GM12864 (cell line): ENCODE measurements around the gene NUP210.
A peak's percentile ranks its signal among the peaks of the same experiment; 100 is the strongest.

ENCODE experiments used
- DNase-seq: peaks from one replicate; pipeline ENCODE4 v3.0.0-alpha.2; 2011; ENCODE audit warnings: low read depth
- H3K4me3 ChIP-seq: 2 replicates; pipeline ENCODE4 v1.5.1; 2011; ENCODE audit warnings: mild to moderate bottlenecking, low read depth, low read length, control low read depth
- CTCF ChIP-seq: IDR thresholded peaks from 2 replicates; pipeline ENCODE4 v1.5.1; 2011; ENCODE audit warnings: low read depth, mild to moderate bottlenecking, moderate library complexity, low read length, control low read depth, inconsistent platforms; ENCODE audit errors: missing control alignments

NUP210 gene

DNA sequence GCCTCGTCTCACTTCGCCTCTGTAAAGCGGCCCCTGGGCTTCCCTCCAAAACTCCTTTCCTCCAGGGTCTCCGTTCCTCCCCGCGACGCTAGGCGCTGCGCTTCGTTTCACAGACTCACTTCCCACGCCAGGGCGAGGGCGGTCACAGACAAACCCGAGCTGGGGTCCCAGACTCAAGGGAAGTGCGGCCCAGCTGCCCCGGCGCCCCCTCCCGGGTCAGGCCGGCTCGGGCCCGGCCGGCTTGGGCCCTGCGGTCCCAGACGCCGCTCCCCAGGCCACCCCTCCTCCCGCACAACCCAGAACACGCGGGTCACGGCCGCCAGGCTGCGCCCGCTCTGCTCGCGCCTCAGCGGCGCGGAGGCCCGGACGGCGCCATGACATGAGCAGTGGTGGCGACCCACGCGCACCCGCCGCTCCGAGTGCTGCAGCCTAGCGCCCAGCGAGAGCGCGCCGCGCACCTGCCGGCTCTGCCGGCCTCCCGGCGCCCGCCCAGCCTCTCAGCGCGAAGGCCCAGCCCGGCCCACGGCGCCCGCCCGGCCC is 547 bp downstream of the NUP210 start:
- no peak for DNase-seq
- H3K4me3 ChIP-seq, result peak overlapping the region; percentile 73
- TF ChIP-seq CTCF, result no peak

DNA sequence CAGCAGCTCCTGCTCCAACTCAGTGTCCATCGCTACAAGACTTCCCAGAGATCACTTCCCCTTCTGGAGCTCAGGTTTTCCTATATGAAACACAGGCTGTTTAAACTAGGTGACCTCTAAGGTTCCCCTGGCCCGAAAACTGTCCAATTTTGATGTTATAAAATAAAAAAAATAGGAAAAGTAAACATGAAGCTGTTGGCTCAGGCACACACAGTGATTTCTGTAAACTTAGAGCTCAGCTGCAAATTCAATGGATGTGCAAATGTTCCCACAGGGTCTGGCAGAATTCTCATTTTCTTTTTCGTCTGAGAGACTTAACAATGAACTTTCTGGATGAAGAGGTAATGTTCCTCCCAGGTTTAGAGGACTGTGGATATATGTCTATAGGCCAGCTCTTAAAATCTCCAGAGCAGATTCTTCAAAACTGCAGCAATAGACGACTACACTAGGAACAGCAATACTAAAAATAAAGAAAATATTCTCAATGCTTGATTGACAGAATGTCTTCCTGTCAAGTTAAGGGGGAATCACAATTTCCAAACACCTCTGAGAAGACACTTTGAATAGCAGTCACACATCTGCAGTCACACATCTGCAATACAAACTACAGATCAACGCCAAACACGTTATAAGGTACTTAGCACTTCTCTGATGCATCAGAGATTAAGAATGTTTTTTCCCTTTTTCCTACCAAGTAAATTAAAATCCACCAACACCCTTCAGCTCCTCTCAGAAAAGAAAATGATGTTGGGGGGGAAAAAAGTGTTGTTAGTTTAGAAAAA is 2.8 kb downstream of the NUP210 start:
- H3K4me3 ChIP-seq, result peak overlapping the region; percentile 73
- no peak for TF ChIP-seq CTCF
- DNase-seq, result no peak

GRCh38 chr3:13415997-13416793 is 3.9 kb downstream of the NUP210 start:
- peak overlapping the region; percentile 73 for H3K4me3 ChIP-seq
- peak; percentile 72 for TF ChIP-seq CTCF
- DNase-seq, result no peak

GRCh38 chr3:13415236-13415986 is 4.7 kb downstream of the NUP210 start:
- DNase-seq, result no peak
- peak overlapping the region; percentile 25 for H3K4me3 ChIP-seq
- no peak for TF ChIP-seq CTCF

DNA sequence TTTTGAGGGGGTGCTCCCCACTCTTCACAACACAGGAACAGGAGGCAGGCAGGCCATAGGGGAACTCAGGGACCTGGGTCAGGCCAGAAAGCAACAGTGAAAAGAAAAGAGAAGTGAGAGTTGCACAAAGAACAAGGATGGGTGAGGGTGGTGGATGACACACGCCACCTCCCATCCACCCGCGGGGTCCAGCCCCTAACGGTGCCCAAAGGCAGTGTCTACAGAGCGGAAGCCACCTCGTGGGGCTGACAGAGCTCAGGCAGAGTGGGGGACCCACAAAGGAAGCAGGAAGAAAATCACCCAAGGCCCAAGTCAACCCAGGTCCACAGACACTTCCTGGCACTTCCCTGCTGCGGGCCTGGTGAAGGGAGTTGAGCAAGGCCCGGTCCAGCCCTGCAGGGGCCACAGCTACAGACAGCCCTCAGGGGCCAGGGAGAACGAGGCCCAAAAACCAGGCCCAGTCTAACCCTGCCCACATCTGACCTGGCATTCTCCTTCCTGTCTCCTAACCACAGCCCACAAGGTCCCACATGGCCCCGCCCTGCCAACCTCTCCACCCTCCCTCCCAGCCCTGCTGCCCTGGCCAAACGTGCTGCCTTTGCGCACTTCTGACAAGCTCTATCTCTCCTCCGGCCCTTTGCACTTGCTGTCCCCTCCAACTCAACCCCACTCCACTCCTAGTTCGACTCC is 5.9 kb downstream of the NUP210 start:
- TF ChIP-seq CTCF, result no peak
- H3K4me3 ChIP-seq, result peak overlapping the region; percentile 50
- peak; percentile 85 for DNase-seq

GRCh38 chr3:13411186-13411860 is 8.8 kb downstream of the NUP210 start:
- H3K4me3 ChIP-seq, result no peak overlapping the region
- no peak for DNase-seq
- no peak for TF ChIP-seq CTCF
